Measurements from ENCODE around the gene ITM2C.
A peak's percentile ranks its signal among the peaks of the same experiment; 100 is the strongest.

Gene ITM2C

DNA sequence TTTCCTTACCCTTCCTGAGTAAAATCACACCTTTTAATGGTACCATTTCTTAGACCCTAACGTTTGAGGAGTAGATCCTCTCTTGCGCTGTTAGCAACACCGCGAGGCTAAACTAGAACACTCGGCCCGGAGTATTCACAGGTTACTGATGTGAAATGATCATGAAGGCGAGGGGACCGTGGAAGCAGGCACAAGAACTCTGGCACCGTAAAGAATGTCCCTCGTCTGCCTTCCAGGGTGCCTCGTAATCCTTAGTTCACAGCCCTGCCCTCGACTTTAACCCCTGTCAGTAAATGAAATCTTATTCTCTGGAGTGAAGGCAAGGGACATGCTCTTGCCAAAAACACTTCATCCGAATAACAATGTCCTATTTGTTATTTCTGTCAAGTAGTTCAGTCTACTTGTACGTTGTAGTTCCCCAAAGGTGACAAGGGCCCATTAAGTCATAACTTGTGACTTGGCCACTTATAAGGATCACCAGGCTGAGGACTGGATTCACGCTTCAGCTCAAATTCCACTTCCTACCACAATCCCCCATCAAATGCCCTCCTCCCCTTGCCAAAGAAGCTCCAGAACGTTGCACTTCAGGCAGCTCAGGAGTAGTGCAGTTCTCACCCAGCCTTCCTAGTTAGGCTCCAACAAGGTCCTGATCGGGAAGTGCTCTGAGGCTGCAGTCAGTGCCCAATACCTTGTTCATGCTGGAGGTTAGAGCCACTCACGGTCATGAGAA, 43.3 kb upstream of the ITM2C start:
- H2AFZ ChIP-seq (ENCODE audit: insufficient read depth, low read length, poor library complexity), result no peak overlapping the region
- H3K4me2 ChIP-seq (ENCODE audit: low read length), result no peak overlapping the region
- no peak overlapping the region for H3K27ac ChIP-seq (ENCODE audit: low read depth, low read length)
- H3K18ac ChIP-seq (ENCODE audit: low read length), result no peak overlapping the region
- WGBS (ENCODE audit: extremely low coverage, insufficient coverage, insufficient read length), result no CpG with 5 or more reads among the region's 18 CpGs
- no peak overlapping the region for H4K12ac ChIP-seq (ENCODE audit: low read depth, low read length)
- no peak overlapping the region for H2AK5ac ChIP-seq (ENCODE audit: low read length)
- H3K4ac ChIP-seq (ENCODE audit: low read depth, low read length), result no peak overlapping the region
- no peak overlapping the region for H4K91ac ChIP-seq (ENCODE audit: low read depth, low read length)
- H3K23ac ChIP-seq (ENCODE audit: low read length), result no peak overlapping the region
- no peak overlapping the region for H2BK5ac ChIP-seq (ENCODE audit: low read depth, low read length, poor library complexity)
- no peaks in the 10 kb centered on the region for H3K79me2 ChIP-seq (ENCODE audit: control insufficient read depth, insufficient read depth, low read length, poor library complexity)
- H3K4me3 ChIP-seq (ENCODE audit: low read depth, low read length), result no peak overlapping the region
- H3K36me3 ChIP-seq (ENCODE audit: control insufficient read depth in 1 of 2, insufficient read depth in 2 of 2, low read length in 2 of 2), result peaks cover 14 to 18% of the 10 kb centered on the region in 2 experiments
- H3K79me1 ChIP-seq (ENCODE audit: low read length), result no peaks in the 10 kb centered on the region
- no peak overlapping the region for H2BK120ac ChIP-seq (ENCODE audit: insufficient read depth, low read length, poor library complexity)
- no peaks in the 10 kb centered on the region for H3K9me3 ChIP-seq (ENCODE audit: insufficient read depth, low read depth, low read length)
- no peak overlapping the region for H3K14ac ChIP-seq (ENCODE audit: low read length)
- no peaks in the 10 kb centered on the region for H3K4me1 ChIP-seq (ENCODE audit: control insufficient read depth in 1 of 2, insufficient read depth in 2 of 2, low read length in 2 of 2)
- DNase-seq, result no peak
- no peak overlapping the region for H3K9ac ChIP-seq (ENCODE audit: low read length)
- H3K27me3 ChIP-seq (ENCODE audit: insufficient read depth, low read length), result no peaks in the 10 kb centered on the region
- H2BK12ac ChIP-seq (ENCODE audit: low read length), result no peak overlapping the region
- H4K8ac ChIP-seq (ENCODE audit: low read depth, low read length), result no peak overlapping the region

GRCh38 chr2:230821991-230822520, 42.7 kb upstream of the ITM2C start:
- no peaks in the 10 kb centered on the region for H3K9me3 ChIP-seq (ENCODE audit: insufficient read depth, low read depth, low read length)
- no peak overlapping the region for H3K4me3 ChIP-seq (ENCODE audit: low read depth, low read length)
- H3K36me3 ChIP-seq (ENCODE audit: control insufficient read depth in 1 of 2, insufficient read depth in 2 of 2, low read length in 2 of 2), result peaks cover 10 to 13% of the 10 kb centered on the region in 2 experiments
- no peaks in the 10 kb centered on the region for H3K79me1 ChIP-seq (ENCODE audit: low read length)
- no peak overlapping the region for H2BK5ac ChIP-seq (ENCODE audit: low read depth, low read length, poor library complexity)
- no peak overlapping the region for H3K14ac ChIP-seq (ENCODE audit: low read length)
- H3K4ac ChIP-seq (ENCODE audit: low read depth, low read length), result no peak overlapping the region
- H4K91ac ChIP-seq (ENCODE audit: low read depth, low read length), result no peak overlapping the region
- DNase-seq, result peak; percentile 65 to 78
- H4K8ac ChIP-seq (ENCODE audit: low read depth, low read length), result no peak overlapping the region
- H2AK5ac ChIP-seq (ENCODE audit: low read length), result no peak overlapping the region
- no peak overlapping the region for H4K12ac ChIP-seq (ENCODE audit: low read depth, low read length)
- H3K79me2 ChIP-seq (ENCODE audit: control insufficient read depth, insufficient read depth, low read length, poor library complexity), result no peaks in the 10 kb centered on the region
- no peak overlapping the region for H3K27ac ChIP-seq (ENCODE audit: low read depth, low read length)
- no peaks in the 10 kb centered on the region for H3K27me3 ChIP-seq (ENCODE audit: insufficient read depth, low read length)
- WGBS (ENCODE audit: extremely low coverage, insufficient coverage, insufficient read length), result no CpG with 5 or more reads among the region's 13 CpGs
- H2AFZ ChIP-seq (ENCODE audit: insufficient read depth, low read length, poor library complexity), result no peak overlapping the region
- no peak overlapping the region for H3K4me2 ChIP-seq (ENCODE audit: low read length)
- H3K18ac ChIP-seq (ENCODE audit: low read length), result no peak overlapping the region
- H3K23ac ChIP-seq (ENCODE audit: low read length), result no peak overlapping the region
- no peak overlapping the region for H2BK120ac ChIP-seq (ENCODE audit: insufficient read depth, low read length, poor library complexity)
- no peak overlapping the region for H2BK12ac ChIP-seq (ENCODE audit: low read length)
- no peaks in the 10 kb centered on the region for H3K4me1 ChIP-seq (ENCODE audit: control insufficient read depth in 1 of 2, insufficient read depth in 2 of 2, low read length in 2 of 2)
- H3K9ac ChIP-seq (ENCODE audit: low read length), result no peak overlapping the region

GRCh38 chr2:230823264-230823964, 41.3 kb upstream of the ITM2C start:
- Histone ChIP-seq H2AFZ (ENCODE audit: insufficient read depth, low read length, poor library complexity) (no peak overlapping the region), H4K12ac (ENCODE audit: low read depth, low read length) (no peak overlapping the region), H4K91ac (ENCODE audit: low read depth, low read length) (no peak overlapping the region), H3K4me1 (ENCODE audit: control insufficient read depth in 1 of 2, insufficient read depth in 2 of 2, low read length in 2 of 2) (no peaks in the 10 kb centered on the region), H3K9me3 (ENCODE audit: insufficient read depth, low read depth, low read length) (no peaks in the 10 kb centered on the region), H3K18ac (ENCODE audit: low read length) (no peak overlapping the region), H3K4ac (ENCODE audit: low read depth, low read length) (no peak overlapping the region), H3K4me2 (ENCODE audit: low read length) (no peak overlapping the region), H3K9ac (ENCODE audit: low read length) (no peak overlapping the region), H3K14ac (ENCODE audit: low read length) (no peak overlapping the region), H3K4me3 (ENCODE audit: low read depth, low read length) (no peak overlapping the region), H3K23ac (ENCODE audit: low read length) (no peak overlapping the region), H2BK5ac (ENCODE audit: low read depth, low read length, poor library complexity) (no peak overlapping the region), H3K27ac (ENCODE audit: low read depth, low read length) (no peak overlapping the region), H3K79me2 (ENCODE audit: control insufficient read depth, insufficient read depth, low read length, poor library complexity) (no peaks in the 10 kb centered on the region), H3K79me1 (ENCODE audit: low read length) (no peaks in the 10 kb centered on the region), H3K36me3 (ENCODE audit: control insufficient read depth in 1 of 2, insufficient read depth in 2 of 2, low read length in 2 of 2) (peaks cover 5 to 9% of the 10 kb centered on the region in 2 experiments), H2BK120ac (ENCODE audit: insufficient read depth, low read length, poor library complexity) (no peak overlapping the region), H4K8ac (ENCODE audit: low read depth, low read length) (no peak overlapping the region), H2BK12ac (ENCODE audit: low read length) (no peak overlapping the region), H3K27me3 (ENCODE audit: insufficient read depth, low read length) (no peaks in the 10 kb centered on the region), H2AK5ac (ENCODE audit: low read length) (no peak overlapping the region)
- no peak for DNase-seq
- WGBS (ENCODE audit: extremely low coverage, insufficient coverage, insufficient read length), result no CpG with 5 or more reads among the region's 10 CpGs

GRCh38 chr2:230824406-230824978, 40.2 kb upstream of the ITM2C start:
- peaks cover 3% of the 10 kb centered on the region in 2 experiments for H3K36me3 ChIP-seq (ENCODE audit: control insufficient read depth in 1 of 2, insufficient read depth in 2 of 2, low read length in 2 of 2)

More at GRCh38 chr2:230824406-230824978, 40.2 kb upstream of the ITM2C start:
- H3K14ac ChIP-seq (ENCODE audit: low read length), result no peak overlapping the region
- H3K18ac ChIP-seq (ENCODE audit: low read length), result no peak overlapping the region
- H2BK120ac ChIP-seq (ENCODE audit: insufficient read depth, low read length, poor library complexity), result no peak overlapping the region
- H3K79me2 ChIP-seq (ENCODE audit: control insufficient read depth, insufficient read depth, low read length, poor library complexity), result no peaks in the 10 kb centered on the region
- no peak overlapping the region for H3K4me2 ChIP-seq (ENCODE audit: low read length)
- no peak overlapping the region for H2BK12ac ChIP-seq (ENCODE audit: low read length)
- no peaks in the 10 kb centered on the region for H3K9me3 ChIP-seq (ENCODE audit: insufficient read depth, low read depth, low read length)
- H4K12ac ChIP-seq (ENCODE audit: low read depth, low read length), result no peak overlapping the region
- DNase-seq, result peak; percentile 17 to 89
- no peak overlapping the region for H3K4ac ChIP-seq (ENCODE audit: low read depth, low read length)
- H2AFZ ChIP-seq (ENCODE audit: insufficient read depth, low read length, poor library complexity), result no peak overlapping the region
- no peak overlapping the region for H2BK5ac ChIP-seq (ENCODE audit: low read depth, low read length, poor library complexity)
- no peaks in the 10 kb centered on the region for H3K79me1 ChIP-seq (ENCODE audit: low read length)
- H3K27ac ChIP-seq (ENCODE audit: low read depth, low read length), result no peak overlapping the region
- H3K4me1 ChIP-seq (ENCODE audit: control insufficient read depth in 1 of 2, insufficient read depth in 2 of 2, low read length in 2 of 2), result no peaks in the 10 kb centered on the region
- H4K8ac ChIP-seq (ENCODE audit: low read depth, low read length), result no peak overlapping the region
- no peak overlapping the region for H2AK5ac ChIP-seq (ENCODE audit: low read length)
- no peak overlapping the region for H3K23ac ChIP-seq (ENCODE audit: low read length)
- H3K27me3 ChIP-seq (ENCODE audit: insufficient read depth, low read length), result no peaks in the 10 kb centered on the region
- whole genome bisulfite sequencing (ENCODE audit: extremely low coverage, insufficient coverage, insufficient read length), result no CpG with 5 or more reads among the region's 14 CpGs
- no peak overlapping the region for H3K4me3 ChIP-seq (ENCODE audit: low read depth, low read length)
- no peak overlapping the region for H4K91ac ChIP-seq (ENCODE audit: low read depth, low read length)
- no peak overlapping the region for H3K9ac ChIP-seq (ENCODE audit: low read length)

All from trophoblast cell (in vitro differentiated cells and primary cell).